ENCODE data around the gene OR4K2. TPM values are rescaled to one million over a fixed set of nuclear protein-coding genes. Genes with fewer than 3 reads are reported as not detected.

OR4K2 gene
- total RNA-seq, 1 donor = not detected

DNA sequence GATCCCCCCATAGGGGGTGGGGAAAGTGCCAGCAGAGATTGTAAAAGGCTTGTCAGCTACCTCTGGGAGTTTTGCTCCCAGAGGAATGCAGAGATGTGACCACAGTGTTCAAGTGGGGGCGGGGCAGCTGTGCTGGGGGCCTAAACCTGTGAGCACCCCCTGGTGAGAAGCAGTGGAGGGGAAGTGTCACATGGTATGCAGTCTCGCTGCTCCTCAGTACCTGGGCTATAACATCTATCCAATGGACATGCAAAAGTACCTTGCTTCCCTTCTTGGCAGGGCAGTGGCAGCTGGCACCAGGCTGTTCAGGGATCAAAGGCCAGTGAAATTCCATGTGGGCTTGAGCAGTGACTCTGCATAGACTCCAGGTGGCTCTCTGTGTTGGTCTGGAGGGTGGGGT is 20.3 kb downstream of the OR4K2 start:
- Histone ChIP-seq H3K9me3 (ENCODE audit: low read depth, low read length) (peaks cover 19% of the 10 kb centered on the region), H3K36me3 (ENCODE audit: insufficient read depth, low read length) (no peaks in the 10 kb centered on the region), H2AFZ (ENCODE audit: low read length) (no peak overlapping the region), H3K4me1 (ENCODE audit: insufficient read depth, low read length) (no peaks in the 10 kb centered on the region), H4K20me1 (ENCODE audit: insufficient read depth, low read length) (no peaks in the 10 kb centered on the region), H3K79me2 (ENCODE audit: insufficient read depth, low read length) (no peaks in the 10 kb centered on the region), H3K27me3 (ENCODE audit: insufficient read depth, low read length) (no peaks in the 10 kb centered on the region), H3K4me2 (ENCODE audit: insufficient read depth, low read length) (no peak overlapping the region), H3K4me3 (ENCODE audit: insufficient read depth, low read length) (no peak overlapping the region), H3K27ac (ENCODE audit: low read depth, low read length) (no peak overlapping the region)
- no peak for DNase-seq (ENCODE audit: insufficient read length, low spot score, missing footprints)
- TF ChIP-seq, protein P1, sequence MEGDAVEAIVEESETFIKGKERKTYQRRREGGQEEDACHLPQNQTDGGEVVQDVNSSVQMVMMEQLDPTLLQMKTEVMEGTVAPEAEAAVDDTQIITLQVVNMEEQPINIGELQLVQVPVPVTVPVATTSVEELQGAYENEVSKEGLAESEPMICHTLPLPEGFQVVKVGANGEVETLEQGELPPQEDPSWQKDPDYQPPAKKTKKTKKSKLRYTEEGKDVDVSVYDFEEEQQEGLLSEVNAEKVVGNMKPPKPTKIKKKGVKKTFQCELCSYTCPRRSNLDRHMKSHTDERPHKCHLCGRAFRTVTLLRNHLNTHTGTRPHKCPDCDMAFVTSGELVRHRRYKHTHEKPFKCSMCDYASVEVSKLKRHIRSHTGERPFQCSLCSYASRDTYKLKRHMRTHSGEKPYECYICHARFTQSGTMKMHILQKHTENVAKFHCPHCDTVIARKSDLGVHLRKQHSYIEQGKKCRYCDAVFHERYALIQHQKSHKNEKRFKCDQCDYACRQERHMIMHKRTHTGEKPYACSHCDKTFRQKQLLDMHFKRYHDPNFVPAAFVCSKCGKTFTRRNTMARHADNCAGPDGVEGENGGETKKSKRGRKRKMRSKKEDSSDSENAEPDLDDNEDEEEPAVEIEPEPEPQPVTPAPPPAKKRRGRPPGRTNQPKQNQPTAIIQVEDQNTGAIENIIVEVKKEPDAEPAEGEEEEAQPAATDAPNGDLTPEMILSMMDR (IDR thresholded peaks at IDR 0.05; ENCODE audit: extremely low read depth, low read depth, low read length) = no peak

DNA sequence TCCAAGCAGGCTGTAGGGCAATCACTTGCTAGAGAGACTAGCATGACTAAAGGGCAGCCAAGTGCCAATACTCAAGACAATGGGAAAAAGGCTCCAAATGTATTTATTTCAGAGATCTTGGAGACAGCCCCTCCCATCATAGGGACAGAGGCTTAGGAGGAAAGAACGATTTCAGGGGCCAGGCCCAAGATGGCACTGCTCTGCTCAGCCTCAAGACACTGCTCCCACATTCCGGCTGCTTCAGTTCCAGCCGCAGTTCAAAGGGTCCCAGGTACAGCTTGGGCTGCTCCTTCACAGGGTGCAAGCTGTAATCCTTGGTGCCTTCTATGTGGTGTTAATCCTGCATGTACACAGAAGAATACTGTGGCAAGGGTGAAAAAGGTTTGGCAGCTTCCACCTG is 26.1 kb downstream of the OR4K2 start:
- TF ChIP-seq, protein P1 (IDR thresholded peaks at IDR 0.05; ENCODE audit: extremely low read depth, low read depth, low read length) = no peak
- Histone ChIP-seq H3K27ac (ENCODE audit: low read depth, low read length) (no peak overlapping the region), H2AFZ (ENCODE audit: low read length) (no peak overlapping the region), H3K4me2 (ENCODE audit: insufficient read depth, low read length) (no peak overlapping the region), H4K20me1 (ENCODE audit: insufficient read depth, low read length) (no peaks in the 10 kb centered on the region), H3K4me3 (ENCODE audit: insufficient read depth, low read length) (no peak overlapping the region), H3K4me1 (ENCODE audit: insufficient read depth, low read length) (no peaks in the 10 kb centered on the region), H3K9me3 (ENCODE audit: low read depth, low read length) (peaks cover 9% of the 10 kb centered on the region), H3K27me3 (ENCODE audit: insufficient read depth, low read length) (no peaks in the 10 kb centered on the region), H3K79me2 (ENCODE audit: insufficient read depth, low read length) (no peaks in the 10 kb centered on the region), H3K36me3 (ENCODE audit: insufficient read depth, low read length) (no peaks in the 10 kb centered on the region)
- DNase-seq (ENCODE audit: insufficient read length, low spot score, missing footprints) = no peak

DNA sequence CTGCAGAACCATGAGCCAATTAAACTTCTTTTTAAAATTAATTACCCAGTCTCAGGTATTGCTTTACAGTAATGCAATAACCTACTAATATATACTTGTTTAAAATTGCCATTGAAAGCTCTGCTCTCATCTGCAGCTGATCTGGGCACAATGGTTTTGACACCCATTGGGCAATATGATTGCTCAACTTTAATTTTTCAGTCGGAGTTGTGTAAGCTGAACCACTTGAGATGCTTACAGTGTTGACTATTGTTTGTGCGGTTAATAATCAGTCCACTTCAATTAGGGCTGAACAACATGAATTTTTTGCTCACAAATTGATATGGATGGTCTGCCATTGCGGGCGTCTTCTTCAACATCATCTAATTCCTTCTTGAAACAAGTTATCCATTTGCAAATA is 27.5 kb downstream of the OR4K2 start:
- H3K27me3 ChIP-seq (ENCODE audit: insufficient read depth, low read length) = no peaks in the 10 kb centered on the region
- no peaks in the 10 kb centered on the region for H3K4me1 ChIP-seq (ENCODE audit: insufficient read depth, low read length)
- no peaks in the 10 kb centered on the region for H3K79me2 ChIP-seq (ENCODE audit: insufficient read depth, low read length)
- no peak overlapping the region for H3K27ac ChIP-seq (ENCODE audit: low read depth, low read length)
- TF ChIP-seq, protein P1 (IDR thresholded peaks at IDR 0.05; ENCODE audit: extremely low read depth, low read depth, low read length) = no peak
- DNase-seq (ENCODE audit: insufficient read length, low spot score, missing footprints) = no peak
- no peak overlapping the region for H3K4me2 ChIP-seq (ENCODE audit: insufficient read depth, low read length)
- no peak overlapping the region for H3K4me3 ChIP-seq (ENCODE audit: insufficient read depth, low read length)
- no peaks in the 10 kb centered on the region for H4K20me1 ChIP-seq (ENCODE audit: insufficient read depth, low read length)
- no peaks in the 10 kb centered on the region for H3K36me3 ChIP-seq (ENCODE audit: insufficient read depth, low read length)
- H3K9me3 ChIP-seq (ENCODE audit: low read depth, low read length) = peaks cover 7% of the 10 kb centered on the region
- H2AFZ ChIP-seq (ENCODE audit: low read length) = no peak overlapping the region

DNA sequence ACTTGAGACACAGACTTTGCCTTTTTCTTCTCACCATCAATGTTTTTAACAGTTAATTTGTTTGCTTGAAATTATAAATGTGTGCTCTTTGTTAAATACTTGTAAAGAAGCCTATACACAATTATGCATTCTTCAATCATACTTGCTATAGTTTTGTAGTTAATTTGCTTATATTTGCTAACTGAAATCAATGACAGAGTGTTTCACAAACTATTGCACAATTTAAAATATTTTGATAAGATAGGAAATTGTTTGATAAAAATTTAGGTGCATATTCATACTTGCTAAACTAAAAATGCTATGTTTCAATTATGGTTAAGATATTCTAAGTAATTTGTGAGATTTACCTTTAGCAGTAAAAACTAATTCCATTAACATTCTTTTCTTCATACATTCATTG is 31.7 kb downstream of the OR4K2 start:
- H3K27ac ChIP-seq (ENCODE audit: low read depth, low read length) = no peak overlapping the region
- H3K4me3 ChIP-seq (ENCODE audit: insufficient read depth, low read length) = no peak overlapping the region
- peaks cover 10% of the 10 kb centered on the region for H3K9me3 ChIP-seq (ENCODE audit: low read depth, low read length)
- no peaks in the 10 kb centered on the region for H3K27me3 ChIP-seq (ENCODE audit: insufficient read depth, low read length)
- DNase-seq (ENCODE audit: insufficient read length, low spot score, missing footprints) = no peak
- no peaks in the 10 kb centered on the region for H3K4me1 ChIP-seq (ENCODE audit: insufficient read depth, low read length)
- TF ChIP-seq, protein P1 (IDR thresholded peaks at IDR 0.05; ENCODE audit: extremely low read depth, low read depth, low read length) = no peak
- no peak overlapping the region for H2AFZ ChIP-seq (ENCODE audit: low read length)
- H3K36me3 ChIP-seq (ENCODE audit: insufficient read depth, low read length) = no peaks in the 10 kb centered on the region
- no peak overlapping the region for H3K4me2 ChIP-seq (ENCODE audit: insufficient read depth, low read length)
- H4K20me1 ChIP-seq (ENCODE audit: insufficient read depth, low read length) = no peaks in the 10 kb centered on the region
- no peaks in the 10 kb centered on the region for H3K79me2 ChIP-seq (ENCODE audit: insufficient read depth, low read length)
